HG03159 (cell line): Measurements from ENCODE around the gene CRACR2A.

Source experiments
- ATAC-seq: cut with Tn5 transposase; IDR thresholded peaks from one replicate; pipeline ENCODE4 v1.9.1; 2021; ENCODE audit warnings: mild to moderate bottlenecking, moderate library complexity; ENCODE audit not compliant: unreplicated experiment

CRACR2A gene

GRCh38 chr12:3600039-3600720, 152.7 kb downstream of the CRACR2A start:
- ATAC-seq = no peak

GRCh38 chr12:3598896-3599860, 153.7 kb downstream of the CRACR2A start:
- ATAC-seq = no peak

- no peak for ATAC-seq
Observed at GRCh38 chr12:3597526-3598210, 155.2 kb downstream of the CRACR2A start.

GRCh38 chr12:3596703-3597415, 156.1 kb downstream of the CRACR2A start:
- no peak for ATAC-seq

GRCh38 chr12:3595721-3596120, 157.2 kb downstream of the CRACR2A start:
- ATAC-seq = no peak

- ATAC-seq = no peak
Observed at GRCh38 chr12:3594966-3595365, 157.9 kb downstream of the CRACR2A start.

GRCh38 chr12:3593906-3594483, 158.9 kb downstream of the CRACR2A start:
- ATAC-seq = no peak

GRCh38 chr12:3592856-3593625, 159.9 kb downstream of the CRACR2A start:
- ATAC-seq = no peak

- ATAC-seq = no peak
Observed at GRCh38 chr12:3589745-3590144, 163.2 kb downstream of the CRACR2A start.

GRCh38 chr12:3587402-3588013, 165.4 kb downstream of the CRACR2A start:
- ATAC-seq = no peak

- ATAC-seq = no peak
Observed at GRCh38 chr12:3583656-3584334, 169.1 kb downstream of the CRACR2A start.

- ATAC-seq = no peak
Observed at GRCh38 chr12:3580094-3580749, 172.7 kb downstream of the CRACR2A start.

- ATAC-seq = no peak
Observed at GRCh38 chr12:3579446-3580093, 173.3 kb downstream of the CRACR2A start.

- no peak for ATAC-seq
Observed at GRCh38 chr12:3578557-3578956, 174.4 kb downstream of the CRACR2A start.

GRCh38 chr12:3576891-3577290, 176.0 kb downstream of the CRACR2A start:
- no peak for ATAC-seq

- no peak for ATAC-seq
Observed at GRCh38 chr12:3574986-3575385, 177.9 kb downstream of the CRACR2A start.

GRCh38 chr12:3572560-3572959, 180.3 kb downstream of the CRACR2A start:
- no peak for ATAC-seq

- no peak for ATAC-seq
Observed at GRCh38 chr12:3571724-3572123, 181.2 kb downstream of the CRACR2A start.
